HG03066 (cell line): ENCODE results near the gene TMEM72.
A peak's percentile ranks its signal among the peaks of the same experiment; 100 is the strongest.

Experiments
- ATAC-seq: cut with Tn5 transposase; IDR thresholded peaks from one replicate; pipeline ENCODE4 v1.9.1; 2021; ENCODE audit warnings: low read depth; ENCODE audit not compliant: unreplicated experiment

Gene TMEM72

GRCh38 chr10:44932517-44933450, 21.6 kb downstream of the TMEM72 start:
- ATAC-seq, result peak; percentile 92

- no peak for ATAC-seq
These were observed 22.5 kb downstream of the TMEM72 start for GRCh38 chr10:44933451-44934321.

- no peak for ATAC-seq
These were observed 23.5 kb downstream of the TMEM72 start for GRCh38 chr10:44934416-44935200.

- ATAC-seq, result no peak
These were observed 24.2 kb downstream of the TMEM72 start for GRCh38 chr10:44935201-44935965.

- ATAC-seq, result no peak
These were observed 24.8 kb downstream of the TMEM72 start for GRCh38 chr10:44935966-44936295.

- no peak for ATAC-seq
These were observed 25.3 kb downstream of the TMEM72 start for GRCh38 chr10:44936314-44936975.

GRCh38 chr10:44937196-44938005, 26.3 kb downstream of the TMEM72 start:
- no peak for ATAC-seq

GRCh38 chr10:44938956-44939355, 27.8 kb downstream of the TMEM72 start:
- ATAC-seq, result no peak

GRCh38 chr10:44939691-44940401, 28.7 kb downstream of the TMEM72 start:
- no peak for ATAC-seq

- no peak for ATAC-seq
These were observed 33.2 kb downstream of the TMEM72 start for GRCh38 chr10:44944354-44944753.

GRCh38 chr10:44946205-44946604, 35.1 kb downstream of the TMEM72 start:
- ATAC-seq, result no peak

- peak; percentile 52 for ATAC-seq
These were observed 36.4 kb downstream of the TMEM72 start for GRCh38 chr10:44947371-44948152.

GRCh38 chr10:44948642-44949041, 37.5 kb downstream of the TMEM72 start:
- no peak for ATAC-seq

GRCh38 chr10:44949127-44949802, 38.1 kb downstream of the TMEM72 start:
- no peak for ATAC-seq

GRCh38 chr10:44949915-44950314, 38.8 kb downstream of the TMEM72 start:
- no peak for ATAC-seq

- no peak for ATAC-seq
These were observed 39.4 kb downstream of the TMEM72 start for GRCh38 chr10:44950326-44951225.
